Measurements from ENCODE around the gene PRSS57.
A peak's percentile ranks its signal among the peaks of the same experiment; 100 is the strongest.

Gene PRSS57

DNA sequence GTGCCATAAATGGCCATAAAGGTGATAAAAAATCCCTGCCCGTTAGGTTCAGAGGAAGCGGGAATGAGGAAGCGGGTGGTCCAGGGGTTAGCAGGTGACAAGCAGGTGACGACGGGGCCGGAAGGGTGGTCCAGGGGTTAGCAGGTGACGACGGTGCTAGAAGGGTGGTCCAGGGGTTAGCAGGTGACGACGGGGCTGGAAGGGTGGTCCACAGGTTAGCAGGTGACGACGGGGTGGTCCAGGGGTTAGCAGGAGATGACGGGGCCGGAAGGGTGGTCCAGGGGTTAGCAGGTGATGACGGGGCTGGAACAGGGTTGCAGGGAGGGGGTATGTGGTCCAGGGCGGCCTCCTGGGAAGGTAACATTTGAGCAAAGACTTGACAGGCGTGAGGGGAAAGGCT is 6.3 kb downstream of the PRSS57 start:
- DNase-seq: no peak

DNA sequence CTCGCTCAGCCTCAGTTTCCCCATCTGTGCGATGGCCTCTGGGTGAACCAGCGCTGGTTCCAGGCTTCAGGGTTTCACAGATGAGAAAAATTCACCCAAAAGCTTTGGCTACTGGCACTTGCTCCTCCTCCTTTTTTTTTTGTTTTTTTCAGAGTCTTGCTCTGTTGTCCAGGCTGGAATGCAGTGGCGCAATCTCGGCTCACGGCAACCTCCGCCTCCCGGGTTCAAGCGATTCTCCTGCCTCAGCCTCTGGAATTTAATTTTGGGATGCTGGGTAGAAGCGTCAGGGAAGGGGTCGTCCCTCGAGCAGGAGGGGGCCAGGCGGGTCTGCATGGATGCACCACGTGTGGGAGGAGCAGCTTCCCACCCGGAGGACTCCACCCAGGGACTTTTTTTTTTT is 7.0 kb downstream of the PRSS57 start:
- DNase-seq: no peak

DNA sequence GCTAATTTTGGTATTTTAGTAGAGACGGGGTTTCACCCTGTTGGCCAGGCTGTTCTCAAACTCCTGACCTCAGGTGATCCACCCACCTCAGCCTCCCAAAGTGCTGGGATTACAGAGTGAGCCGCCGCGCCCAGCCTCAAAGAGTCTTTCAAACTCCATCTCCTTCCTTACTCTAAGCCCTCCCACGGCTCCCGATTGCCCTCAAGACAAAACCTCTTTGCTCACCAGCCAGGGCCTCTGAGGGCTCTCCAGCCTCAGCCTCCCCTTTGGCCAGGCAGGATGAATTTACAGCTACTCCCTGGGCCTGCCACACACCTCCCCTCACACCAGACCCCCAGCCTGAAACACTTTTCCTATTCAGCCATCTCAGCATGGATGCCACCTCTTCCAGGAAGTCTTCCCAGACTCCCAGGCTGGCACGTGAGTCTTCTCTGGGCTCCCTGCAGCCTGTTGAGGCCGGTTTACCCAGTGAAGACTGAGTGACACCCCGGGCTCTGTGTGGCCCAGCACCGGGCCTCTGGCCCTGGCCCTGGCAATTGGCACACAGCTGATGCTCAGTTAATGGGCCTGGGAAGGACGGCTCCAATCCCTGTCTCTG is 7.6 kb downstream of the PRSS57 start:
- DNase-seq: no peak

DNA sequence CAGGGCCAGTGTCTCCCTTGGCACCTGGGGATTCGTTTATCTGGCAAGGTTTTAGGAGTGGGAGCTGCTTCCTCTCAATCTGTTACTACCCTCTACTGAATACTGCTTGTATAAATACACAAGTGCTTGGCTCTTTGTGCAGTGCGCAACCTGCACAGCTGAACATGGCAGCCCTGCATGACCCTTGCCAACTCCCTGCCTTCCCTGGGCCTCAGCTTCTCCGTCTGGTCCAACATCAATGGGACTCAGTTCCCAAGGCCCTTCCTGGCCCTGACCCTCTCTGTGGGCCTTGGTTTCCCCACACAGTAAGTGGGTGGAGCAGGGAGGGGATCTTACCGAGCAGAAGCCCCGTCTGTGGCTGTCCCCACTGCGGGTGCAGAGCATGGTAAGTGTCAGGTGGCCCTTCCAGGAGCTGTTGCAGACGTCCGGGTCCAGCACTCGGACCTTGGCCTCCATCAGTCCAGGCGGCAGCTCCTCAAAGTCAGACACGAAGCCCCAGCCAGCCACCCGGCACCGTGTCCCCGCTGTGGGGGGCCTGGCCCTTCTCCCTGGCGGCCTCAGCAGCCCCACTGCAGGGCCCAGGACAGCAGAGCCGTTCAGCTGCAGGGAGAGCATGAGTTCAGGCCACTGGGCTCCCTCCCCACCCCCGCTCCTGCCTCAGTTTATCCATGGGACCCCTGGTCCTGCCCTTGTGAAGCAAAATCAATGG is 8.5 kb downstream of the PRSS57 start:
- DNase-seq: no peak

DNA sequence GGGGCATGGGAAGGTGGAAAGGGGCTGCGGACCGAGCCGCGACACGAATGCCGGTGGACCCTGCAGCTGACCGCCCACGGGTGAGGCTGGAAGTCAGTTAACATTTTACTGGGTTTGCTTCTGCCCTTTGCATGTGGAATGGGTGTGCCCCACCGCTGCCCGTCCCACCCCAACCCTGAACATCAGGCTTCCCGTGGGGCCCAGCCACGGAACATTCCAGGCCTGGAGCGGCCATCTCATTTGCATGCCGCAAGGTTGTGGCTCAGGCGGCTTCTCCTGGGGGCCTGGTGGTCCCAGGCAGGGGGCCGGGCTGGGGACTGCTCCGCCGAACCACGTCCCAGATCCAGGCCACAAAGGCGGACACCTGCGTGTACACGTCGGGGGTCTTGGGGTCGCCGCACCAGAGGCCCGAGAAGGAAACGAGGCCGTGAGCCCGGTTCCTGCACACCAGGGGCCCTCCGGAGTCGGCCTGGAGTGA is 9.8 kb downstream of the PRSS57 start:
- no peak for DNase-seq

DNA sequence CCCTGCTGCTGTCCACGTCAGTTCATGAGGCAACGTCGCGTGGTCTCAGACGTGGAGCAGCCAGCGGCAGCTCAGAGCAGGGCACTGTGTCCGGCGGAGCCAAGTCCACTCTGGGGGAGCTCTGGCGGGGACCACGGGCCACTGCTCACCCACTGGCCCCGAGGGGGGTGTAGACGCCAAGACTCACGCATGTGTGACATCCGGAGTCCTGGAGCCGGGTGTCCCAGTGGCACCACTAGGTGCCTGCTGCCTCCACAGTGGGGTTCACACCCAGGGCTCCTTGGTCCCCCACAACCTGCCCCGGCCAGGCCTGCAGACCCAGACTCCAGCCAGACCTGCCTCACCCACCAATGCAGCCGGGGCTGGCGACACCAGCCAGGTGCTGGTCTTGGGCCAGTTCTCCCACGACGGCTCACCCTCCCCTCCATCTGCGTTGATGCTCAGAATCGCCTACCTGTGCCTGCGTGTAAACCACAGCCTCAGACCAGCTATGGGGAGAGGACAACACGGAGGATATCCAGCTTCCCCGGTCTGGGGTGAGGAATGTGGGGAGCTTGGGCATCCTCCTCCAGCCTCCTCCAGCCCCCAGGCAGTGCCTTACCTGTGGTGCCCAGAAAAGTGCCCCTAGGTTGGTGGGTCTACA is 12.5 kb downstream of the PRSS57 start:
- DNase-seq: no peak

DNA sequence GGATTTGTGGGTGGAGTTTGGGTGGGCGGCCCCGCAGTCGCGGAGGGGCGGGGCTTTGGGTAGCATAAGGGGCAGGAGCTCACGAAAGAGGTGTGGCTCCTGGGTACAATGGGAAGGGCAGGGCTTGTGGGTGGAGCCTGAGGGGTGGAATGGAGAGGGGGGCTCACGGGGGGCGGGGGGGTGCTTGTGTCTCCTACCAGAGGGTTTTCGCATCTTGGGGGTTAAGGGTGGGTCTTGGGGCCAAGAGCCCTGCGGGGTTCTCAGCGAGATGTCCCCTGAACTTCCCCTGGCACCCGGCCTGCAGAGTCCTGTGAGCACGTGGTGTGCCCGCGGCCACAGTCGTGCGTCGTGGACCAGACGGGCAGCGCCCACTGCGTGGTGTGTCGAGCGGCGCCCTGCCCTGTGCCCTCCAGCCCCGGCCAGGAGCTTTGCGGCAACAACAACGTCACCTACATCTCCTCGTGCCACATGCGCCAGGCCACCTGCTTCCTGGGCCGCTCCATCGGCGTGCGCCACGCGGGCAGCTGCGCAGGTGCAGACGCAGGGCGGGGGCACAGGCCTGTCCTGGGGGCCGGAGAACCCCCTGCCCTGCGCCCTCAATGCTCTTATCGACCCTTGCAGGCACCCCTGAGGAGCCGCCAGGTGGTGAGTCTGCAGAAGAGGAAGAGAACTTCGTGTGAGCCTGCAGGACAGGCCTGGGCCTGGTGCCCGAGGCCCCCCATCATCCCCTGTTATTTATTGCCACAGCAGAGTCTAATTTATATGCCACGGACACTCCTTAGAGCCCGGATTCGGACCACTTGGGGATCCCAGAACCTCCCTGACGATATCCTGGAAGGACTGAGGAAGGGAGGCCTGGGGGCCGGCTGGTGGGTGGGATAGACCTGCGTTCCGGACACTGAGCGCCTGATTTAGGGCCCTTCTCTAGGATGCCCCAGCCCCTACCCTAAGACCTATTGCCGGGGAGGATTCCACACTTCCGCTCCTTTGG is 13.9 kb downstream of the PRSS57 start:
- DNase-seq: no peak

DNA sequence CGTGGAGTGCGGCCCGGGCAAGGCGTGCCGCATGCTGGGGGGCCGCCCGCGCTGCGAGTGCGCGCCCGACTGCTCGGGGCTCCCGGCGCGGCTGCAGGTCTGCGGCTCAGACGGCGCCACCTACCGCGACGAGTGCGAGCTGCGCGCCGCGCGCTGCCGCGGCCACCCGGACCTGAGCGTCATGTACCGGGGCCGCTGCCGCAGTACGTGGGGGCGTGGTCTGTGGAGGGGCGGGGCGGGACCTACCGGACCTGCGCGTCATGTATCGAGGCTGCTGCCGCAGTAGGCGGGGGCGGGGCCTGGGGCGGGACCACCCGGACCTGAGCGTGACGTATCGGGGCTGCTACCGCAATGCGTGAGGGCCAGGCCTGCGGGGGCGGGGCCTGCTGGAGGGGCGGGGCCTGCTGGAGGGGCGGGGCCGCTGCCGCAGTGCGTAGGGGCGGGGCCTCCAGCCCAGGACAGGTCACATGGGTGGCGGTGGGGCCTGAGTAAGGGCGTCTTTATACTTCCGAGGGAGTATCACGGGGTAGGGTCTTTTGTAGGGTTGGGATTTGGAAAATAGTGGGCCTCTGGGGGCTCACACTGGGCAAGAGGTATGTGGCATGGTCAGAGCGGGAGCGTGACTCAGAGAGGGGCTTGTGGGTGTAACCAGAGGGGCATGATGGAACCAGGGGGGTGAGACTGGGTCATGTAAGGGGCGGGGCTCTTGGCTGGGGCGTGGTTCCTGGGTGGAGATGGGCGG is 14.8 kb downstream of the PRSS57 start:
- peak; percentile 92 for DNase-seq

DNA sequence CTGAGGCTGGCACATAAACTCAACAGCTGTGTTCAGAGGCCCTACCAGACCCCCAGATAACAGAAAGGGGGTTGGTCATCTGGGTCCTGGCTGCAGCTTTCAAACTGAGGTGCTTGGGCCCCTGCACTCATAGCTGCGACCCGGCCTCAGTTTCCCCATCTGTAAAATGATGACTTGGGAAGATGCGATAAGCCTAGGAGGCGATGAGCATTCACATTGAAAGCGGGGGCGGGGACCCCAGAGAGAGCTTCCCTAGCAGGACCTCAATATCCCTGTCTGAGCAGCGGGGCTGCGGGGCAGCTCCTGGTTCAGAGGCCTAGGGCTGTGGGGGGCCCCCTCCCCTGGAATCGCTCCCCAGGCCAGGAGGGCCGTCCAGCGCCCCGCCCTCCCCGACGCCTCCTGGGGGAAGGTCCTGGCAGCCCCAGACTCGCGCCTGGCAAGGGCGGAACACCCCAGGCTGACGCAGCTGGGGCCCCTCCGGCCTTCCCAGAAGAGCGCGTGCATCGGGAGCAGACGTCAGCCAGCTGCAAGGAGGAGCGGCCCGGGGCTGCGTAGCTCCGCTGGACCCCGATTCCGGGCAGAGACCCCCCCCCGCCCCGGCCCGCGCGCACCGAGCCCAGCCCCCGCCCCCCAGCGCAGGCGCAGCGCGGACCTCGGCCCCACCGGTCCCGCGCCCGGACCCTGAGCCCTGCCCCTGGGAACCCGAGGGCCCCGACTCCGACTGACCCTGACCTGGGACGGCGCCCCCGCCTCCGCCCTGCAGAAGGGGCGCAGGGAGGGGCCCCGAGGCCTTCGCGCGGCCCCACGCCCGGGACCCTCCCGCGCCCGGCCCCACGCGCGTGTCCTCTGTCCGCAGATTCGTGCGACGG is 15.6 kb downstream of the PRSS57 start:
- peak; percentile 82 for DNase-seq

DNA sequence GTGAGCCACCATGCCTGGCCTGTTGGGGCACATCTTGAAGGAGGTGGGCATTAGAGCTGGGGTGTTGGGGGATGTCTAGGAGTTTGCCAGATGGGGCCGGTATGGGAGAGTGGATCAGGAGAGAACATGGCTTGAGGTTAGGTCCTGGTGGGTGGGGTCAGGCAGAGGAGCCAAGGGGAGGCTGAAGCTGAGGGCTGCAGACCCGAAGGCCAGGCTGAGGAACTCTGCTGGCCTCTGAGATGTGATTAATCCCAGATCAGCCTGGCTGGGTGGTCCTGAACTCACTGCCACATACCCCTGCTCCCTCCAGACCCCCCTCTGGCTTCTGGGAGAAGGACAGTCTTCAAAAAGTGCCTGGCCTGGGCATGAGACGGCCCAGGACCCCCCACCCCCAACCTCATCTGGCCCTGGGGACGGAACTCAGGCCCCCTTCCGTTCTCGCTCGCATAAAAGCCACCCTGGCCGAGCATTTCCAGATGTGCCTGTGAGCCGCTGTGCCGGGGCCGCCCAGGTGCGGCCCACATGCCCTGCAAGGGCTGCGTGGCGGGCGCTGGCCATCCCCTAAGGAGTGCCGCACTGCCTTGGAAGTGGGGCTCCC is 16.4 kb downstream of the PRSS57 start:
- no peak for DNase-seq

DNA sequence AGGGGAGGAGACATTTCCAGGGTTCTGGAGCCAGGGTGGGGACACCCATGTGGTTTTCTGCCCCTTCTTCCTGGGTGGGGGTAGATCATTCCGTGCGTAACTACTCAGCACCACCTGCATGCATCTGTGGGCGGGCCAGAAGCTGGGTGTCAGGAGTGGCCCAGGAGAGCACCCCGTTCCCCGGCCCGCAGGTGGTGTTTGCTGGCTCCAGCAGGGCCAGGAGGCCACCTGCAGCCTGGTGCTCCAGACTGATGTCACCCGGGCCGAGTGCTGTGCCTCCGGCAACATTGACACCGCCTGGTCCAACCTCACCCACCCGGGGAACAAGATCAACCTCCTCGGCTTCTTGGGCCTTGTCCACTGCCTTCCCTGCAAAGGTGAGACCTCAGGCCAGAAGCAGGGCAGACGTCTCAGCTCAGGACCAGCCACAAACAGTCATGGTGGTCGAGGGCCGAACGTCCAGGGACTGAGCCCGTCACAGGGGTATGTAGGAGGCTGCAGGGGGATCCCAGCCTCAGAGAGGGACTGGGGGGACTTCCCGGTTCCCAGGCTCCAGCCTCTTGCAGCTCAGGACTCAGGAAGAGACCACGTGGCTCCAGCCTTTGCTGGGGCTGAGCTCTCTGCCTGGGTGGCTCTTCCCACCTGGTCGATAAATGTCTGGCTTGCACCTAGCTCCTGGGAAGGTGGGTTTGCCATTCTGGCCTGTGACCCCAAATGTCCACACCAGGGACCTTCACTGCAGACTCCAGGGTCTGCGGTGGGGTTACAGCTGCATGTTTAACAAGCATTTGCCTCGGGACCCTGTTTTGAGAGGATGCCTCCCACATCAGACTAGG is 17.4 kb downstream of the PRSS57 start:
- peak; percentile 88 for DNase-seq

DNA sequence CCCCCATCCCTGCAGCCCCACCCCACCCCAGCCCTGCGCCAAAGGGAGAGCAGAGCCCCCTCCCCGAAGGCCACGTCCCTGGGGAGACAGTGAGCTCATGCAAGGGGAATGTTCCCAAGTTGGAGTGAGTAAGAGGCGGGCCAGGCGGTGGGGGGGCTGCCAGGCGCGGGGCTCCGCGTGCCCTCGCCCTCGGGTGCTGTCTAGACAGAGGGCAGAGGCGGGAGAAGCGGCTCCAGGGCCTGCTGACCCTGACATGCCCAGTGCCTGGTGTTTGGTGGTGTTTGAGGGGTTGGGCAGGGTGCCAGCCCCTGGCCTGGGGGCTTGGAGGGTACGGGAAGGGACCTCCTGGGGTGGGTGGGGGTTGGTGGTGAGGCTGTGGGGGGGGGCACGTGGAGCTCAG is 18.1 kb downstream of the PRSS57 start:
- peak; percentile 92 for DNase-seq

DNA sequence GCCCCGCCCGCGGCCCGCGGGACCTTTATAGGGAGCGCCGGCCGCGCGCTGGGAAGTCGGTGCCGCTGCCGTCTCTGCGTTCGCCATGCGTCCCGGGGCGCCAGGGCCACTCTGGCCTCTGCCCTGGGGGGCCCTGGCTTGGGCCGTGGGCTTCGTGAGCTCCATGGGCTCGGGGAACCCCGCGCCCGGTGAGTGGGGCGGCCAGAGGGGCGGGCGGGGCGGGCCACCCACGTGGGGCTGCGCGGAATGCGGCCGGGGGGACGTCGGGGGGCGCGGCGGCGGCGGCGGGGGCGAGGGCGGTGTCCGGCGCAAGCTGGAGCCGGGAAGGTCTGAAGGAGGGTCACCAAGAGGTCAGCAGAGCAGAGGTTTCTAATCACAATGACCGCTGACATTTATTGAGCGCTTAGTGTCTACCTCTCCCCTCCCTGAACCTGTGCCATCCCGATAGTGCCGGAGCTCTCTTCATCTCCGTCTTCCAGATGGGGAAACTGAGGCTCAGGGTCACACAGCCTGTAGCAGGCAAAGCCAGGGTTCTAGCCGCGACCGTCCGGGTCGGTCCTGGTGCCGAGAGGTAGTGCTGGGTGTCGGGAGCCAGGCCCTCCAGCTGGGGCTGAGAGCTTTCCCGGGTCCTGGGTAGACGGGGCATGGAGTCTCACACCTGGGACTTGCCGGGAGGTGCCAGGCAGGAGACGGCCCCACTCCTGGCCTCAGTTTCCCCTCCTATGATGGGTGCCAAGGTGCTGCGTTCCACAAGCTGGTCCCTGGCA is 18.7 kb downstream of the PRSS57 start, which contains the start of gene FSTL3:
TSS of gene FSTL3 (plus strand) at position 54 of the 767 bp plus-strand sequence. CDS start at position 86, 32 bp downstream.
- DNase-seq: peak; percentile 59

DNA sequence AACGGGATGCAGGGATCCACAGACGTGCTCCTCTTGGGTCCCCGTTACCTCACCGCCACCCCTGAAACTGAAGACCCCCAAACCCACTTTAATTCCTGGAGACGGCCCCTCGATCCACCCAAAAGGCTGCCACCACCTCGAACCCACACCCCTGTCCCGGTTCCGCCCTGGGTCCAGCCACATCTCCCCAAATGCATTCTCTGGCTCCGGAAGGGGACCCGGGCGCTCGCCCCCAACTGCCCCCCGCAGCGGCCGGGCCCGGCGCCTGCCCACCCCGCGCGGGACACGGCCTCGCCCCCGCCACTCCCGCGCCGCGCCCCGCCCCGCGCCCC is 19.3 kb downstream of the PRSS57 start:
- no peak for DNase-seq

DNA sequence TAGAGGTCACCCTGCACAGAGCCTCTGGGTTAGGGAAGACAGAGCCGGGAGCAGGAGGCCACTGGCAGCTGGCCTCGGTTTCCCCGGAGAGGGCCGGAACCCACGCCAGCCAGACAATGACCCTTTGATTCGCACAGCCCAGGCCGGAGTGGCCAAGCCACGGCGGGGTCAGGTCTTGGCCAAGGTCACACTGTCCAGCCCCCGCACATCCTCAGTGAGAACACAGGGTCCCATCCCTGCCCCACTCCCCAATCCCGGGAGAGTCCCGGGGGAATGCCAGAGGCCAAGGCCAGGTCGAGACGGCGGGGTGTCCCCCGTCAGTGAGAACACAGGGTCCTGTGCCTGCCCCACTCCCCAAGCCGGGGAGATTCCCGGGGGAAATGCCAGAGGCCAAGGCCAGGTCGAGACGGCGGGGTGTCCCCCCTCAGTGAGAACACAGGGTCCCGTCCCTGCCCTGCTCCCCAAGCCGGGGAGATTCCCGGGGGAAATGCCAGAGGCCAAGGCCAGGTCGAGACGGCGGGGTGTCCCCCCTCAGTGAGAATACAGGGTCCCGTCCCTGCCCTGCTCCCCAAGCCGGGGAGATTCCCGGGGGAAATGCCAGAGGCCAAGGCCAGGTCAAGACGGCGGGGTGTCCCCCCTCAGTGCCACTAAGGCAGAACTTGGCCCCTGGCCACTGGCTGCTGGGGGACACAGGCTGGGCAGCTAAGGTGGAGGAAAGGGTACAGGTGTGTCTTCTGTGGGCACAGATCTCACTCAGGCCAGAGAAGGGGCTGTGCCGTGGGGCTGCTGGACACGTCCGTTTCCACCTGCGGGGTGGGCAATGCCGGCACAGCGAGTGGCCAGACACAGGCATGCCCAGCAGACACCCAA is 20.7 kb downstream of the PRSS57 start:
- DNase-seq: no peak

DNA sequence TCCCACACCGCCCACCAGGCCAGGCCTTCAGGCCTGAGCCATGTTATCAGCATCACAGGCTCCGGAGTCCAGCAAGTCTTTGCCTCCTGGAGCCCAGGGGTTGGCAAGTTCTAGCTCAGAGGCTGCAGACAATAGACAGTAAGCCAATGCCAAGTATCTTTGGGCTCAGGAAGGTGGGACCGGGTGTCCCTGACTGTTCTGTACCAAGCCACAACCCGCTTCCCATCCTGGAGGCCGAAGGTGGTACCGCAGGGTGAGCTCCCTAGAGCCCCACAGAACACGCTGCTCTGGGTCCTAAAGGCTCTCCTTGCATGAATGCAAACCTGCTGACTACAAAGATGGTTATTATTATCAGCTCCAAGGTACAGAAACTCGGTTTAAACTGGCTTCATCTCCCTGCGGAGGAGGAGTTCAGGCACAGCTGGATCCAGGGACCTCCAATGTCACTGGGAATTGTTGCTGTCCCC is 24.6 kb downstream of the PRSS57 start:
- no peak for DNase-seq

DNA sequence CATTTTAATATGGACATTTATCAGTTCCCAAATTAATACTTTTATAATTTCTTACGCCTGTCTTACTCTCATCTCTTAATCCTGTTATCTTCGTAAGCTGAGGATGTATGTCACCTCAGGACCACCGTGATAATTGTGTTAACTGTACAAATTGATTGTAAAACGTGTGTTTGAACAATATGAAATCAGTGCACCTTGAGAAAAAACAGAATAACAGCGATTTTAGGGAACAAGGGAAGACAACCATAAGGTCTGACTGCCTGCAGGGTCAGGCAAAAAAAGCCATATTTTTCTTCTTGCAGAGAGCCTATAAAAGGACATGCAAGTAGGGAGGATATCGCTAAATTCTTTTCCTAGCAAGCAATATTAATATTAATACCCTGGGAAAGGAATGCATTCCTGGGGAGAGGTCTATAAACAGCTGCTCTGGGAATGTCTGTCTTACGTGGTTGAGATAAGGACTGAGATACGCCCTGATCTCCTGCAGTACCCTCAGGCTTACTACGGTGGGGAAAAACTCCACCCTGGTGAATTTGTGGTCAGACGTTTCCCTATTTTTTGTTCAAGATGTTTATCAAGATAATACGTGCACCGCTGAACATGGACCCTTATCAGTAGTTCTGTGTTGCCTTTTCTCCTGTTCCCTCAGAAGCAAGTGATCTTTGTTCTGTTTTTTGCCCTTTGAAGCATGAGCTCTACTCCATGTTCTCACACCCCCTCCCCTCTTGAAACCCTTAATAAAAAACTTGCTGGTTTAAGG is 26.4 kb downstream of the PRSS57 start:
- DNase-seq: peak; percentile 77

Measured in NCI-H226 (cell line).